NCI-H526 treated with DMSO at 0.1 percent for 48 hours (cell line): Measurements from ENCODE around the gene HIPK3.
"Not testable (repeated sequence)": the region's sequence is repeated elsewhere in the genome, so short reads cannot be mapped to it uniquely, and the experiment has no call there.

ENCODE experiments used
- DNase-seq: peaks from one replicate; lab custom pipeline; 2025; lab: John Stamatoyannopoulos, UW

Gene HIPK3

GRCh38 chr11:33358150-33358831, 101.1 kb downstream of the HIPK3 start:
- DNase-seq = no peak

GRCh38 chr11:33360642-33361041, 103.5 kb downstream of the HIPK3 start:
- no peak for DNase-seq

DNA sequence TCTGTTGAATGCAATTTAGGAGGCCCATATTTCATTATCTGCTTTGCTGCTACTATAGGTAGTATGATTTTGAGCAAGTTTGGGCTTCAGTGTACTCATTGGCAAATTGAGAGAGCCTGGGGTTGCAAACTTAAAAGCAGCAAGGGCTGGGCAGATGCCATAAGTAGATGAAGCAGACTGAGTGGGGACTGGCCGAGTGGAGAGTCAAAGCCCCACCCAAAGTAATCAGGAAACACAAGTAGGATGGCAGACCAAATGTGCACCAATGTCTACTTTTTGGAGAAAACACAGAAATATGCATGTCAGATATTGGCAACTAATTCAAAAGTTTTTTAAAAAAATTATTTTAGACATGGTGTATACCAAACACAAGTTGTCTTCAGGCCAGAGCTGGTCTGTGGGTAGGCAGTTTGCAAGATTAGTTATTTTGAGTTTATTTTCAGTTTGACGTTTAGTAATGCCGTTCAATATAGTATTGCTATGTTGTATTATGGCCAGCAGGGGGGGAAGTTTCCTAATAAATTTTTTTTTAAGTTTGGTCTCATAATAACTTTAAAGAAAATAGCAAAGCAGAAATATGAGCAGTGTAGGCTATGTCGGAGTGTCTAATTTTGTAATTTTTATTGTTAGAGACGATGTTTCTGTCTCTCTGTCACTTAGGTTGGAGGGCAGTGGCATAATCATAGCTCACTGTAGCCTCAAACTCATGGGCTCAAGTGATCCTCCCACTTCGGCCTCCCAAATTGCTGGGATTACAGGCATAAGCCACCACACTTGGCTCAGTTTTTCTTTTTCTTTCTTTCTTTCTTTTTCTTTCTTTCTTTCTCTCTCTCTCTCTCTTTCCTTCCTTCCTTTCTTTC, 105.1 kb downstream of the HIPK3 start:
- DNase-seq = peak; percentile 54

- DNase-seq = no peak
Observed at GRCh38 chr11:33366918-33367317, 109.7 kb downstream of the HIPK3 start.

DNA sequence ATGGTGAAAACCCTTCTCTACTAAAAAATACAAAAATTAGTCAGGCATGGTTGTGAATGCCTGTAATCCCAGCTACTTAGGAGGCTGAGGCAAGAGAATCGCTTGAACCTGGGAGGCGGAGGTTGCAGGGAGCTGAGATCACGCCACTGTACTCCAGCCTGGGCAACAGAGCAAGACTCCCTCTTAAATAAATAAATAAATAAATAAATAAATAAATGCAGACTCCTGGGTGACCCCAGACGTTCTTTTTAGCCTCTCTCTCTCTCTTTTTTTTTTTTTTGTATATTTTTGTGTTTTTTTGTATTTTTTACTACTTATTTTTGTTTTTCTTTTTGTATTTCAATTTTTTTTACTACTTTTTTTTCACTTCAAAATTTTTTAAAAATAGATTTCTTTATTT, 111.3 kb downstream of the HIPK3 start:
- DNase-seq = not testable (repeated sequence)

DNA sequence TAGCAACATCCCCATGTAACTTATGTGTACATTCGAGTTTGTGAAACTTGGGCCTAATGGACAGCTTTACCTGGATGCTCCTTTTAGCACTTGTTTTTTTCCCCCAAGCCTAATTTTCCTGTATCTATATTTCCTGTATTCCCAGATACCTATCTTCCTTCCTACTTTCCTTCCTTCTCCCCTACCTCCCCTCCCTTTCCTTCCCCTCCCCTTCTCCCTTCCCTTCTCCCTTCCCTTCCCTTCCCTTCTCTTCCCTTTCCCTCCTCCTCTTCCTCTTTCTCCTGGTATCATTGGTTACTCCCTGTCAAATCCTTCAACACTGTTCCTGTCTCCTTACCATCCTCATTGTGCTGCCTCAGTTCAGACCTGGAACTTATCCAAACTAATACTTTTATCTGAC, 111.8 kb downstream of the HIPK3 start:
- DNase-seq = no peak

DNA sequence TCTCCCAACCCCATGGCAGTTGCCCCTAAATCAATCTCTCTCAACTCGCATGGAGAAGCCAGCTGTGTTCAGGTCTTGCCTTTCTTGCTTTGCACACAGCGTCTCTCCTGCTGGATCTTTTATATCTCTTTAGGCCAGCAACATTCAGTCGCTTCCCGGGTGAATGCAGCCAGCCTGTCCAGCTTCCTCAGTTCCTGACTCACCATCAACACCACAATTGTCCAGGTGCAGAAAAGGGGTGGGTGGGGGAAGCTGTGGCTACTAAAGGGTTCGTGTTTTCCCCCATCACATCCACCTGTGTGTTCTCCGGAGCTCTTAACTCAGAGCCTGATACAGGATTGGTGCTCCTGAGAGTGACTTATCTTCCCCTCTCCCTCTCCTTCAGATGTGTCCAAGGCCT, 116.5 kb downstream of the HIPK3 start:
- no peak for DNase-seq

- no peak for DNase-seq
Observed at GRCh38 chr11:33375236-33375635, 118.1 kb downstream of the HIPK3 start.

- peak; percentile 46 for DNase-seq
Observed at GRCh38 chr11:33375688-33376311, 118.6 kb downstream of the HIPK3 start, which contains the start of gene KIAA1549L. TSS of gene KIAA1549L (plus strand) at chr11:33376108.

DNA sequence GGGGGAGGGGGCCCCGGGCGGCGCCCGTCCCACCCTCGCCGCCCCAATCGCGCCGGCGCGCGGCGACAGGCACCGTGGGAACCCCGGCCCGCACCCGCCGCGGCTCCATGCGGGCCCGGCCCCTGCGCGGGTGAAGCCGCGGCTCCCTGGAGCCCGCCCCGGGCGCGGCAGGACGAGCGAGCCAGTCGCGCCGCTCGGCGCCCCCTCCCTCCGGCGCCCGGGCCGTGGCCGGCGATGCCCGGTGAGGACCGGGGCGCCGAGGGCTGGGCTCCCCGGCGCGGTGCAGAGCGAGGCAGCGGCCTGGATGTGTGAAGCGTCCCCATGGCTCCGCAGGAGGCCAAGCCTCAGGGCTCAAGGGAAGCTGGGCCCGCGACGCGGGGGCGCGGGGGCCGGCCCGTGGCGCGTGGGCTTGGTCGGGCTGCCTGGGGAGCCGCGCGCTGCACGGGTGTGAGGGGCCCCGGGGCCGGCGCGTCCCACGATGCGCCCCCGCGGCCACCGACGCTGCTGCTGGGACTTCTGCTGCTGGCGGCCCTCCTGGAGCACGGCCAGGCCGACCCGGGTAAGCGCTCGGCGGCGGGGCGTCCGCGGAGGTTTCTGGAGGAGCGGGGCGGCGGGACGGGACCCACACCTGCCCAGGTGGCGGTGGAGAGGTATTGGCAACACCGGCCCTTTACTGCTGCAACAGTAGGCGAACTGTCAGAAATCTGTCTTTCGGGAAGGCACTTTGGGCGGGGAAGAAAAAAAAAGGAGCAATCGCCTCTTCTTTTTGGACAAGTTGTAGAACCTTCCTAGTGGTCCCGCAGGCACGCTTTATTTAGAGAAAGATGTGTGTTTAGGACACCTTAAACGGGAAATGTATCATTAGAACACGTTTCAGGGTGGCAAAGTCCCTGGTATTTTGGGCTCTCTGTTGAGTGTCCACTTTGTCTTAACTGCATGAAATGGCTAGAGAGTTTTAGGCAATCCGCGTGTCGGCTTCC, 119.4 kb downstream of the HIPK3 start:
- peak; percentile 55 for DNase-seq

DNA sequence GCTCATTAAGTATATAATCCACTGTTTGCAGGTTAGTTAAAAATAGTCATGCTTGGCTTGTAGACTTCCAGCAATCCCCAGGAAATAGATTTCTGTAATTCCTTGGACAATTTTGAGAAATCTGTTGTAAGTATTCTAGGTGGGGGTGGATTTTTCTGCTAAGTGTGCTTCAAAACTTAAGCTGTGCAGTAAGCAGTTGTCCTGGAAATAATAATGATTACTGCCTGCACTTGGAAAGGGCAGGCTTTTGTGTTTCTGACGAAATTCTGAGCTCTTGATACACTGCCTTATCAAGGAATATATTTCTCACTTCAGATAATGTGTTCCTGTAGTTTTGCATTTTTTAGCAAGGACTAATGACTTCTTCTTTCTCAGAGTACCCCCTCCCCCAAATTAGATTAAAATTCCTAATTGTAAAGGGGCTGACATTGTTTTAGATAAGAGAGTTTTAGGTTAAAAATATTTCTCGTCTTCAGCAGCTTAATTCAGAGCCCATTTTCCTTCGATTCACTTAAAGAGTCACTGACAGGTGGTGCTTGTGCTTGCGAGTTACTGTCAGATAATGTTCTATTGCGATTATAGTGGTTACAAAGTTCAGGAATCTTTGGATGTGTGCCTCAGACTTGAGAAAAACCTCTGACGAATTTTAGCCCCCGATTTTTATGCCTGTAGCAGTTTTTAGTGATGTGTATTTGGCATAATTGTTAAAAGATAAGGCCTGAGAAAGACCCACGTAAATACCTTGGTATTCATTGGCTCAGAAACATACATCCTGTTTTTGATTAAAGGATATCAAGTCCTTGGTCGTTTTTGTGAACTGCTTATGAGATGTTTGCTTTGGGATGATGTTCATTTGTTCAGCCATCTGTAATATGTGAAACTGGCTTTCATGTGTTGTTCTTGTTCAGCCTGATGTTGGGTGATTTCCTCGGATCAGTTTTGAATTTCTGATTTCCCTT, 120.5 kb downstream of the HIPK3 start:
- no peak for DNase-seq

- no peak for DNase-seq
Observed at GRCh38 chr11:33379947-33380346, 122.8 kb downstream of the HIPK3 start.

DNA sequence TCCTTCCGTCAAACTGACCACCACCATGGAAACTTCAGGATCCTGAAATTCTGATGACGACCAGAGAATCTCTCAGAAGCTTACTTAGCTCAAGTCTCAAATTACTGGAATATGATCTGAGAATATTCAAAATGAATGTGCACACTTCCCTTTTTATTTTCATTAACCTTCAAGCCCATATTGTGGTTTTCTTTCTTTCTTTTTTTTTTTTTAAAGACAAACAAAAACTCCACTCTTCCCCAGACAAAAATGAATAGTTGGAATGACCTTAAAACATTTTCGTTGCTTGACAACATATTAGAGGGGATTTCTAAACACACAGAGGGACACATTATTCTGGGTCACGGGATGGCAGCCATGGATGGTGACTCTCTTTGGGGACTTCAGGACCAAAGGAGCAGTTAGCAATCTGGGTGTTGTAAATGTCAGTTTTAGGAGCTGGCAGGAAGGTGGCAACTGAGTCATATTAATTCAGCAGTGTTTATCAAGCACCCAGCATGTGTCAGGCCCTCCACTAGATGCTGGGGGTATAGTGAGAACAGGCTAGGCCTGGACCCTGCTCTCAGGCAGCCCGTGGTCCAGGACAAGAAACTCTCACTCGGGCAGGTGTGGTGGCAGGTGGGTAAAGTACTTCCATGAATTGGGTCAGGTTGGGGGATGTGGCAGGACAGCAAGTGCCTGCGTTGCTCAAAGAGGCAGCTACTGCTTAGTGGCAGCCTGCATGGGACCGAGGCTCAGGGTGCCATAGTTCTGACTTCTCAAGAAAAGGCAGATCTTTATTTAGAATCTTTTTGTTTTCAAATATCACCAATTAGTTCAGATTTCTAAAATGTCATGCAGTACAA, 126.1 kb downstream of the HIPK3 start:
- no peak for DNase-seq

DNA sequence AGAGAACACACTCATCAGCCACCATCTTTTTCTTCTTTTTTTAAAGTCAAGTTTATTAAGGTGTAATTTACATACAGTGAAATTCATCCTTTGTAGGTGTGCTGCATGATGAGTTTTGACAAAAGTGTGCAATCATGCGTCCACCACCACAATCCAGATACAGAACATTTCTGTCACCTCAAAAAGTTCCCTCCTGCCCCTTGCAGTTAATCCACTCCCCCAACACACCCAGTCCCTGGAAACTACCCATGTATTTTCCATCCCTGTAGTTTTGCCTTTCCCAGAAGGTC, 126.7 kb downstream of the HIPK3 start:
- no peak for DNase-seq

DNA sequence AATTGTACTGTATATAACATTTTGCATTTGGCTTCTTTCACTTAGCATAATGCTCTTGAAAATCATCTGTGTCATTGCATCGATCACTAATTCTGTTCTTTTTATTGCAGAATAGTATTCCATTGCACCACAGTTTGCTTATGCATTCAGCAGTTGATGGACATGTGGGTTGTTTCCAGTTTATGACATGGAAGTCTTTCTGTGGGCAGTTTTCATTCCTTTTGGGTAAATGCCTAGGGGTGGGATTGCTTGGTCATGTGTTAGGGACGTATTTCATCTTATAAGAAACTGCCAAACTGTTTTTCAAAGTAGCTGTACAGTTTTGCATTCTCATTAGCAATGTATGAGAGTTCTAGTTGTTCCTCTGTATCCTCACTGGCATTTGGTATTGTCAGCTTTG, 127.0 kb downstream of the HIPK3 start:
- DNase-seq = no peak

DNA sequence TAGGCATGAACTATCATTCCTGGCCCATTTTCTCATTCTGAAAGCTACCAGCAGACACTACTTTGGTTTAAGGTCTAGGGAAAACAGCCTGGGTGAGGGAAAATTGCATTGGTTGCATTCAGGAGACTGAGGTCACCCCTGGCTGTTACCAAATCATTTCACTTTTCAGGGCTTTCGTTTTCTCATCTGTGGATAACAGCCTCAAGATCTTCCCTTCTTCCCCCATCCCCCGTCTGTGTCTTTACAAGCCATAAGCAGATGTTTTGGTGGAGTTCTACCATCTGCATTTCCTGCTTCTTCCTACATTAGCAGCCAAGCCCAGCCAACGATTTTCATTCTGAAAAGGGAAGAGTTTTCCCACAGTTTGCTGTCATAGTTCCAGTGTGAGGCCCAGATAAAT, 130.4 kb downstream of the HIPK3 start:
- DNase-seq = no peak

DNA sequence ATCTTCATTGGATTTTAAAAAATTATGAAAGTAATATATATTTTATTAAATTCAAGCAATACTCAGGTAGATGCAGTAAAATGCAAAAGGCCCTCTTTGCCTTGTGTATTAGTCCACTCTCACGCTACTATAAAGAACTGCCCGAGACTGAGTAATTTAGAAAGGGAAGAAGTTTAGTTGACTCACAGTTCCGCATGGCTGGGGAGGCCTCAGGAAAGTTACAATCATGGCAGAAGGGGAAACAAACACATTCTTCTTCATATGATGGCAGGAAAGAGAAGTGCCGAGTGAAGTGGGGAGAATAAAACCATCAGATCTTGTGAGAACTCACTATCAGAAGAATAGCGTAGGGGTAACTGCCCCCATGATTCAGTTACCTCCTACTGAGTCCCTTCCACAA, 130.8 kb downstream of the HIPK3 start:
- no peak for DNase-seq

- no peak for DNase-seq
Observed at GRCh38 chr11:33388793-33389525, 131.8 kb downstream of the HIPK3 start.

- DNase-seq = no peak
Observed at GRCh38 chr11:33389635-33390034, 132.5 kb downstream of the HIPK3 start.
